T1000 (cell line): Measurements from ENCODE around the gene PAFAH2.

ENCODE experiments used
- DNase-seq: peaks from one replicate; lab custom pipeline; 2025; ENCODE audit warnings: mixed read lengths; lab: John Stamatoyannopoulos, UW

The PAFAH2 gene

DNA sequence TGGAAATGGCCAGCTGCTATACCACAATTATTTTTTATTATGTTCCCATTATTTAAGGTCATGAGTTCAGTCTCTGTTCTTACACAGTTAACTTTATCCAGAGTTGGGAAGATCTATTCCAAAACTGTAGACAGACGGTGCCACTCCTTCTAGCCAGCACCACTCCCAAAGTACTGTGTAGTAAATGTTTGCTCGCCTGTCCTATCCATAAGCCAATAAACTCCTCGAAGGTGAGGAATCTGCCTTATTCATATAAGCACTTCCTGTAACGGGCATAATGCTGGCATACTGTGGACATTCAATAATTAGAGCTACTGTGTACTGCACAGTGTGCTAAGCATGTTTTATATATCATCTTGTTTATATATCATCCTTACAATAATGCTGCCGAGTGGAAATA, 65.5 kb downstream of the PAFAH2 start:
- no peak for DNase-seq

DNA sequence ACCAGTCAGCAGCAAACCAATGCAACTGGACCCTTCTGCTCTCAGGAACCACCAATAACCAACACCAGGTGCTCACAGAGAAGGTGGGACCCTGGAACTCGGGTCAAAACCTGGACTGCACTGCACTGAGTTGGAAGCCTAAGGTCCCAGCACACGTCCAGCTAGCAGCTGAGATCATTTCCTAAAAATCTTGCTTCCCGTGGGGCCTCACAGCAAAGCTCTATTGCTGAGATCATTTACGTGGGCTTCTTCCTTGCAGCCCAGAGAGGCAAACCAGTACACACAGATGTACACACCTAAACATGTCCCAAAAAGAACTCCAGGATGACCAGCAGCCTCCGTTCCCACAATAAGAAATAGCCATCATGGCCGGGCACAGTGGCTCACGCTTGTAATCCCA, 68.8 kb downstream of the PAFAH2 start:
- DNase-seq: no peak

- DNase-seq: no peak
These were observed 70.2 kb downstream of the PAFAH2 start for GRCh38 chr1:25927521-25928265.

GRCh38 chr1:25926731-25927496, 70.9 kb downstream of the PAFAH2 start:
- DNase-seq: no peak

- no peak for DNase-seq
These were observed 73.4 kb downstream of the PAFAH2 start for GRCh38 chr1:25924454-25924853.

- DNase-seq: no peak
These were observed 74.8 kb downstream of the PAFAH2 start for GRCh38 chr1:25922971-25923552.

DNA sequence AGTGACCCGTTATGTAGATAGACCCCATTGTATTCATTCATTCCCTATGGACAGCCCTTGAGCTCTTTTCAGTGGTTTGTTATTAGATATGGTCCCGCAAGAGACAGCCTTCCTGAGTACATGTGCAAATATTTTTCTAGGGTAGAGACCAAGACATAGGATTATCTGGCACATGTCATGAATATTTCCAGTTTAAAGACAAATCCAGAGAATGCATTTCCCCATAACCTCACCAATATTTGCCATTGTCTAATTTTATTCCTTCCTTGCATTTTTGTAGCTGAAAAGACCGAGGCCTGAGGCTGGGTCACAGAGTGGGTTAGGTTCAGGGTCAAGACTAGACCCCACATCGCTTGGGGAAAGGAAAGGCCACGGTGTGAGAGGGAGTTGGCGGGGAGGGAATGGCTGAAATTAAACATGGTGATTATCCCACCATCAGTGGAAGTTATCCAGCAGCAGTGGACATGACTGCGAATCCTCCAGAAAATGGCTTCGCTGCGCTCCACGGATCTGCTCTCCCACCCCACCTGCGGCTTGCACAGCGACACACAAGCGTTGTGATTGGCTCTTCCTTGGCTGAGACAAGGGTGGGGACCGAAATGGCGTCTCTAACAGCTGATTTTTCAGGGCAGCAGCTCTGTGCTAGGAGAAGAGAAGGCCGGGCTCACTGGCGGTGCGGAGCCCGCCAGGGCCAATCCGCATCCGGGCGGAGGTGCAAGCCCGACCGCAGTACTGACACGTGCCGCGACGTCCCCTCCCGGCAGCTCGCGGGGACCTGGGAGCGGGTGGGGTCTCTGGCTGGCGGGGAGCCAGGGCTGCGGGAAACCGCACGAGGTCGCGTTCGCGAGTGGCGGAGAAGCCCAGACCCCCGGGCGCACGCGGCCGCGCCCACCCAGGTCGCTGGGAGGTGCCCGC, 75.5 kb downstream of the PAFAH2 start:
- DNase-seq: no peak

DNA sequence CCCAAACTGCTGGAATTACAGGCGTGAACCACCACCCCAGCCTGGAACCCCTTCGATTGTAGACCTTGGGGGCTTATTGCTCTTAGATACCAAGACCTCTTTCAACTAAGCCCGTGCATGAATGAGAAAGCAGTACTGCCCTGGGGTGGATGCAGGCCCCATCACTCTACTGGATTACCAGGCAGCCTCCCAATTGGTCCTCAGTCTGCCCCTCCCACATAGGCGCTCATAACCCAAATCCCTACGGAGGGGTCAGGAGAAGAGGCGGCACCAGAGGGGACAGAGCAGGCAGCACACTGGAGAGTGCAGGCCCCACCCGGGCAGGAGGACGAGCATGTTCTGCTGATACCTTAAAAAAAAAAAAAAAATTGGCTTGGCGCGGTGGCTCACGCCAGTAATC, 79.2 kb downstream of the PAFAH2 start:
- no peak for DNase-seq

DNA sequence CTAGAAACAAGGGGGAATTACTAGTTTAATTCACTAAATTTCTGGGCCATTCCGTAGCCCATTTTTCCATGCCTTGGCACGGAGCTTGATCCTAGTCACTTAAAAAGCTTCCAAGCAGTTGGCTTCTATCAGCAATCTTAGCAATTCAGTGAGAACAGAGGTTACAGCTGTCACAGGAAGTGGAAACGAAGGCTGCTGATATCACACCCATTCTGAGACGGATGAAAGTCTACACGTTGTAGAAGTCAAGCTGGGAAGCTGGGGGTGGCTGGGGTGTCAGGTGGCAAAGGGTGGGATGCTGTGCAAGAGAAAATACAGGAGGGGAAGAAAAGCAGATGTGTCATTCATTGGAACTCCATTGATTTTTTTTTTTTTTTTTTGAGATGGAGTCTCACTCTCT, 79.9 kb downstream of the PAFAH2 start:
- DNase-seq: no peak

DNA sequence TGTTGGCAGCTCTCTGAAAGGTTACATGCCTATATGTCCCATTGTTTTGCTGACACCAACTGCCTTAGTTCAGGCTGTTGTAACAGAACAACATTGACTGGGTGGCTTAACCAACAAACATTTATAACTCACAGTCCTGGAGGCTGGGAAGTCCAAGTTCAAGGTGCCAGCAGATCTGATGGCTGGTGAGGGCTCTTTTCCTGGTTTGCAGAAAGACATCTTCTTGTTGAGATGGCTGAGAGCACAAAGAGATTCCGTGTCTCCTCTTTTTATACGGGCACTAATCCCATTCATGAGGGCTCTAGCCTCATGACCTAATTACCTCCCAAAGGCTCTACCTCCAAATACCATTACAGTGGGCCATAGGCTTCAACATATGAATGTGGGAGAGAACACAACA, 81.4 kb downstream of the PAFAH2 start:
- no peak for DNase-seq

DNA sequence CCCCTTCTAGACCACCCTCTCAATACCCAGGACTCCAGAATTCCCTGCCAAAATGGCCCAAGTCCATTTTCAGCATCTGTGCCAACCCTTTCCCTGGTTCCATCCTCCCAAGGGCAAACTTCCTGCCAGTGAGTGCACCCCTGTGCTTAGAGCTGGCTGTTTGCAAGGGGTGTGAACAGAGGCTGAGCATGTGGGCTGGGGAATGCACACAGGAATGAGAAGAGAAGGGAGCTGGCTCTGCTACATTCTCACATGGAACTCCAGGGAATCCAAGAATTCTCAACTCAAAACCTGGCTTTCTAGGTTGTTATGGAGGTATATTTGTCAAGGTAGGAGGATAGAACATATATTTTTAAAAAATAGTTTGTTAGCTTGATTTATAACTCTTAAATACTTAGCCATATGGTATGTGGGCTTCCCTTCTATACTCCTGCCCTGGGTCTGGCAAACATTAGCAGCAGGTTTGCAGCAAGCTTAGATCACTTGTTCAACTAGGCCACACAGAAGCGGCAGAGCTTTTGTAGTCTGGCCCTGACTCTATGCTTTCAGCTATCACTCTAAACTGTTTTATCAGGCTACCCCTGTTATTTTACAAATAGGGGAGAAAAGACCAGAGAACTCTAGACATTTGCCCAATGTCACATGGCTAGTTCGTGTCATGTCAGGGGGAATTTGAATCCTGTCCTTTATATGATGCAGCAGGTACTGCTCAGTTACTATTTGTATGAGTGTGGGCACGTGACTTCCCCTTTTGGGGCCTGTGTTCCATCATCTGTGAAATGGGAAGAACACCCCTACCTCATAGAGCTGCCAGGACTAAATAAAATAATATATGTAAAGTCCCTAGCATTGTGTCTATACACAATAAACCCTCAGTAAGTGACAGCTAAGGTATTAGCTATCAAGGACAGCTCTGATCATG, 83.5 kb downstream of the PAFAH2 start:
- no peak for DNase-seq

GRCh38 chr1:25913206-25913605, 84.7 kb downstream of the PAFAH2 start:
- no peak for DNase-seq

GRCh38 chr1:25912076-25912831, 85.6 kb downstream of the PAFAH2 start:
- DNase-seq: no peak

DNA sequence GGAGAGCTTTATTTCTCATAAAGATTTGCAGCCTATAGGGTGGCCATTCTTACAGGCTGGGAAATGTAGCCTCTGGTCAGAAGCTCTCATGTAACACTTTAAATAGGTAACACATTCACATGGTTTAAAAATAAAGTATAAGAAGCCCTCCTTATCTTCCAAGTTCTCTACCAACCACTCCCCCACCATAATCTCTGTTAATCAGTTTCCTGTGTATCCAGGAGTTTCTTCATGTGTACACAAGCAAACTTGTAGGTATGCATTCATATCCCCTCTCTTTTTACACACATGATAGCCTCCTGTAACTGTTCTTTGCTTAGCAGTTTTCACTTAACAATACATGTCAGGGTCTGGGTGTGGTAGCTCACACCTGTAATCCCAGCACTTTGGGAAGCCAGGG, 86.7 kb downstream of the PAFAH2 start:
- no peak for DNase-seq
